Measurements from ENCODE around the gene KRT76. TPM values are rescaled to one million over a fixed set of nuclear protein-coding genes. Genes with fewer than 3 reads are reported as not detected.

The KRT76 gene
- total and polyA plus RNA-seq, 2 experiments from 2014 or later = not detected

GRCh38 chr12:52774629-52775250 lies 2.4 kb downstream of the KRT76 start:
- H3K4me3 Mint-ChIP-seq = no peak overlapping the region
- no peak overlapping the region for H3K4me2 ChIP-seq
- no peaks in the 10 kb centered on the region for H4K20me1 ChIP-seq (replicated peaks; ENCODE audit: insufficient read depth)
- no peaks in the 10 kb centered on the region for H3F3A ChIP-seq (replicated peaks; ENCODE audit: low read depth)
- TF ChIP-seq JUNB (IDR thresholded peaks at IDR 0.05; ENCODE audit: unreplicated experiment) (no peak), ZNF331 (CRISPR knock-in tag; IDR thresholded peaks at IDR 0.05; ENCODE audit: low read depth) (no peak), CREB1 (CRISPR knock-in tag; IDR thresholded peaks at IDR 0.05; ENCODE audit: low read depth) (no peak), ZNF114 (CRISPR knock-in tag; IDR thresholded peaks at IDR 0.05) (no peak), REST (IDR thresholded peaks at IDR 0.05; ENCODE audit: unreplicated experiment) (no peak), EZH2 (IDR thresholded peaks at IDR 0.05; ENCODE audit: low read depth, unreplicated experiment) (no peak), NANOG (IDR thresholded peaks at IDR 0.05; ENCODE audit: borderline replicate concordance) (no peak), STAT1 (IDR thresholded peaks at IDR 0.05; ENCODE audit: unreplicated experiment) (no peak), EZH2phosphoT487 (IDR thresholded peaks at IDR 0.05; ENCODE audit: unreplicated experiment) (no peak), POLR2AphosphoS5 (IDR thresholded peaks at IDR 0.05; ENCODE audit: low read depth) (no peak), CTCF (conservative IDR thresholded peaks at IDR 0.05; ENCODE audit: low read depth in 2 of 2) (no peak)
- TF ChIP-seq, protein P1, sequence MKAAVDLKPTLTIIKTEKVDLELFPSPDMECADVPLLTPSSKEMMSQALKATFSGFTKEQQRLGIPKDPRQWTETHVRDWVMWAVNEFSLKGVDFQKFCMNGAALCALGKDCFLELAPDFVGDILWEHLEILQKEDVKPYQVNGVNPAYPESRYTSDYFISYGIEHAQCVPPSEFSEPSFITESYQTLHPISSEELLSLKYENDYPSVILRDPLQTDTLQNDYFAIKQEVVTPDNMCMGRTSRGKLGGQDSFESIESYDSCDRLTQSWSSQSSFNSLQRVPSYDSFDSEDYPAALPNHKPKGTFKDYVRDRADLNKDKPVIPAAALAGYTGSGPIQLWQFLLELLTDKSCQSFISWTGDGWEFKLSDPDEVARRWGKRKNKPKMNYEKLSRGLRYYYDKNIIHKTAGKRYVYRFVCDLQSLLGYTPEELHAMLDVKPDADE (IDR thresholded peaks at IDR 0.05) = no peak
- TF ChIP-seq, protein P2, sequence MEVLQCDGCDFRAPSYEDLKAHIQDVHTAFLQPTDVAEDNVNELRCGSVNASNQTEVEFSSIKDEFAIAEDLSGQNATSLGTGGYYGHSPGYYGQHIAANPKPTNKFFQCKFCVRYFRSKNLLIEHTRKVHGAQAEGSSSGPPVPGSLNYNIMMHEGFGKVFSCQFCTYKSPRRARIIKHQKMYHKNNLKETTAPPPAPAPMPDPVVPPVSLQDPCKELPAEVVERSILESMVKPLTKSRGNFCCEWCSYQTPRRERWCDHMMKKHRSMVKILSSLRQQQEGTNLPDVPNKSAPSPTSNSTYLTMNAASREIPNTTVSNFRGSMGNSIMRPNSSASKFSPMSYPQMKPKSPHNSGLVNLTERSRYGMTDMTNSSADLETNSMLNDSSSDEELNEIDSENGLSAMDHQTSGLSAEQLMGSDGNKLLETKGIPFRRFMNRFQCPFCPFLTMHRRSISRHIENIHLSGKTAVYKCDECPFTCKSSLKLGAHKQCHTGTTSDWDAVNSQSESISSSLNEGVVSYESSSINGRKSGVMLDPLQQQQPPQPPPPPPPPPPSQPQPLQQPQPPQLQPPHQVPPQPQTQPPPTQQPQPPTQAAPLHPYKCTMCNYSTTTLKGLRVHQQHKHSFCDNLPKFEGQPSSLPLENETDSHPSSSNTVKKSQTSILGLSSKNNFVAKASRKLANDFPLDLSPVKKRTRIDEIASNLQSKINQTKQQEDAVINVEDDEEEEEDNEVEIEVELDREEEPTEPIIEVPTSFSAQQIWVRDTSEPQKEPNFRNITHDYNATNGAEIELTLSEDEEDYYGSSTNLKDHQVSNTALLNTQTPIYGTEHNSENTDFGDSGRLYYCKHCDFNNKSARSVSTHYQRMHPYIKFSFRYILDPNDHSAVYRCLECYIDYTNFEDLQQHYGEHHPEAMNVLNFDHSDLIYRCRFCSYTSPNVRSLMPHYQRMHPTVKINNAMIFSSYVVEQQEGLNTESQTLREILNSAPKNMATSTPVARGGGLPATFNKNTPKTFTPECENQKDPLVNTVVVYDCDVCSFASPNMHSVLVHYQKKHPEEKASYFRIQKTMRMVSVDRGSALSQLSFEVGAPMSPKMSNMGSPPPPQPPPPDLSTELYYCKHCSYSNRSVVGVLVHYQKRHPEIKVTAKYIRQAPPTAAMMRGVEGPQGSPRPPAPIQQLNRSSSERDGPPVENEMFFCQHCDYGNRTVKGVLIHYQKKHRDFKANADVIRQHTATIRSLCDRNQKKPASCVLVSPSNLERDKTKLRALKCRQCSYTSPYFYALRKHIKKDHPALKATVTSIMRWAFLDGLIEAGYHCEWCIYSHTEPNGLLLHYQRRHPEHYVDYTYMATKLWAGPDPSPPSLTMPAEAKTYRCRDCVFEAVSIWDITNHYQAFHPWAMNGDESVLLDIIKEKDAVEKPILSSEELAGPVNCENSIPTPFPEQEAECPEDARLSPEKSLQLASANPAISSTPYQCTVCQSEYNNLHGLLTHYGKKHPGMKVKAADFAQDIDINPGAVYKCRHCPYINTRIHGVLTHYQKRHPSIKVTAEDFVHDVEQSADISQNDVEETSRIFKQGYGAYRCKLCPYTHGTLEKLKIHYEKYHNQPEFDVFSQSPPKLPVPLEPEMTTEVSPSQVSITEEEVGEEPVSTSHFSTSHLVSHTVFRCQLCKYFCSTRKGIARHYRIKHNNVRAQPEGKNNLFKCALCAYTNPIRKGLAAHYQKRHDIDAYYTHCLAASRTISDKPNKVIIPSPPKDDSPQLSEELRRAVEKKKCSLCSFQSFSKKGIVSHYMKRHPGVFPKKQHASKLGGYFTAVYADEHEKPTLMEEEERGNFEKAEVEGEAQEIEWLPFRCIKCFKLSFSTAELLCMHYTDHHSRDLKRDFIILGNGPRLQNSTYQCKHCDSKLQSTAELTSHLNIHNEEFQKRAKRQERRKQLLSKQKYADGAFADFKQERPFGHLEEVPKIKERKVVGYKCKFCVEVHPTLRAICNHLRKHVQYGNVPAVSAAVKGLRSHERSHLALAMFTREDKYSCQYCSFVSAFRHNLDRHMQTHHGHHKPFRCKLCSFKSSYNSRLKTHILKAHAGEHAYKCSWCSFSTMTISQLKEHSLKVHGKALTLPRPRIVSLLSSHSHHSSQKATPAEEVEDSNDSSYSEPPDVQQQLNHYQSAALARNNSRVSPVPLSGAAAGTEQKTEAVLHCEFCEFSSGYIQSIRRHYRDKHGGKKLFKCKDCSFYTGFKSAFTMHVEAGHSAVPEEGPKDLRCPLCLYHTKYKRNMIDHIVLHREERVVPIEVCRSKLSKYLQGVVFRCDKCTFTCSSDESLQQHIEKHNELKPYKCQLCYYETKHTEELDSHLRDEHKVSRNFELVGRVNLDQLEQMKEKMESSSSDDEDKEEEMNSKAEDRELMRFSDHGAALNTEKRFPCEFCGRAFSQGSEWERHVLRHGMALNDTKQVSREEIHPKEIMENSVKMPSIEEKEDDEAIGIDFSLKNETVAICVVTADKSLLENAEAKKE (CRISPR knock-in tag; IDR thresholded peaks at IDR 0.05) = no peak
- no peak for ATAC-seq
- no peak overlapping the region for H3K27ac Mint-ChIP-seq
- H3K27me3 Mint-ChIP-seq (ENCODE audit: insufficient read depth, low read depth, poor library complexity) = peaks cover 2% of the 10 kb centered on the region
- H3K4me1 ChIP-seq (ENCODE audit: insufficient read depth) = no peaks in the 10 kb centered on the region
- H2AFZ ChIP-seq = no peak overlapping the region
- no peaks in the 10 kb centered on the region for H3K36me3 Mint-ChIP-seq (ENCODE audit: low read depth)
- H3K27ac ChIP-seq (ENCODE audit: low read depth) = no peak overlapping the region
- H3K27me3 ChIP-seq (ENCODE audit: insufficient read depth) = no peaks in the 10 kb centered on the region
- H3K79me2 ChIP-seq (replicated peaks; ENCODE audit: insufficient read depth) = no peaks in the 10 kb centered on the region
- H3K36me3 ChIP-seq (ENCODE audit: insufficient read depth) = no peaks in the 10 kb centered on the region
- H3K9me2 ChIP-seq (ENCODE audit: insufficient read depth) = 0 out of 2 replicates have a peak, but pooled peaks cover 6% of the 10 kb centered on the region
- no peaks in the 10 kb centered on the region for H3K9me3 Mint-ChIP-seq
- no peak overlapping the region for H3K4me3 ChIP-seq
- DNase-seq (ENCODE audit: low spot score) = no peak
- H3K4me1 Mint-ChIP-seq = no peaks in the 10 kb centered on the region; the same call in 2 of the 3 replicates

Data from GM23338 (cell line).